LNCaP clone FGC (cell line): ENCODE results near the gene PGBD5.
"Not testable (repeated sequence)": the region's sequence is repeated elsewhere in the genome, so short reads cannot be mapped to it uniquely, and the experiment has no call there.

Experiments
- DNase-seq: peaks from one replicate; pipeline ENCODE4 v3.0.0-alpha.2; 2011; ENCODE audit warnings: low read depth
- H3K4me3 ChIP-seq: 2 replicates; pipeline ENCODE4 v1.5.1; 2011; ENCODE audit warnings: mild to moderate bottlenecking, low read depth, low read length, control low read depth
- CTCF ChIP-seq: IDR thresholded peaks from 2 replicates; pipeline ENCODE4 v1.5.1; 2012; ENCODE audit warnings: mild to moderate bottlenecking; ENCODE audit not compliant: control insufficient read depth, insufficient read depth; ENCODE audit errors: extremely low read depth

Gene PGBD5

GRCh38 chr1:230424391-230425251 is 1.5 kb downstream of the PGBD5 start:
- H3K4me3 ChIP-seq = no peak overlapping the region

DNA sequence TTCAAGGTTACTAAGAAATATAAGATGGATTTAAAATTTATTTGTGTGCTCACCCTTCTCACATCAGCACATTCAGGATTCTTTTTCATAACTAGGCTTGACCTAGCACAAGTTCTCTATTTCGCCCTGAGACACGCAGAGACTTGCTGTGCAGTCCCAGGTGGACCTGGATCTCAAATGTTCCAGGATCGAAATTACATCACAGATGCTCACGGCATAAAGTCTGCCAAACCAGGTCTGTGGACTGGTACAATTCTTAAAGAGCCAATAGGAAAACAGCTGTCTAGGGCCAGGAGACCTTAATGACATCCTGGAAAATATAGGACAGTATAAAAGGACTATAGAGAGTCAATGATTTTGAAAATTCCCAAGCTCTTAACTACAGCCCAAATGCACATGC is 2.2 kb downstream of the PGBD5 start:
- TF ChIP-seq CTCF = no peak
- H3K4me3 ChIP-seq = no peak overlapping the region
- no peak for DNase-seq

More at GRCh38 chr1:230424391-230425251, 1.5 kb downstream of the PGBD5 start:
- no peak for DNase-seq
- no peak for TF ChIP-seq CTCF

- no peak for TF ChIP-seq CTCF
- DNase-seq = no peak
- no peak overlapping the region for H3K4me3 ChIP-seq
Measured at GRCh38 chr1:230423261-230423660, 2.9 kb downstream of the PGBD5 start.

DNA sequence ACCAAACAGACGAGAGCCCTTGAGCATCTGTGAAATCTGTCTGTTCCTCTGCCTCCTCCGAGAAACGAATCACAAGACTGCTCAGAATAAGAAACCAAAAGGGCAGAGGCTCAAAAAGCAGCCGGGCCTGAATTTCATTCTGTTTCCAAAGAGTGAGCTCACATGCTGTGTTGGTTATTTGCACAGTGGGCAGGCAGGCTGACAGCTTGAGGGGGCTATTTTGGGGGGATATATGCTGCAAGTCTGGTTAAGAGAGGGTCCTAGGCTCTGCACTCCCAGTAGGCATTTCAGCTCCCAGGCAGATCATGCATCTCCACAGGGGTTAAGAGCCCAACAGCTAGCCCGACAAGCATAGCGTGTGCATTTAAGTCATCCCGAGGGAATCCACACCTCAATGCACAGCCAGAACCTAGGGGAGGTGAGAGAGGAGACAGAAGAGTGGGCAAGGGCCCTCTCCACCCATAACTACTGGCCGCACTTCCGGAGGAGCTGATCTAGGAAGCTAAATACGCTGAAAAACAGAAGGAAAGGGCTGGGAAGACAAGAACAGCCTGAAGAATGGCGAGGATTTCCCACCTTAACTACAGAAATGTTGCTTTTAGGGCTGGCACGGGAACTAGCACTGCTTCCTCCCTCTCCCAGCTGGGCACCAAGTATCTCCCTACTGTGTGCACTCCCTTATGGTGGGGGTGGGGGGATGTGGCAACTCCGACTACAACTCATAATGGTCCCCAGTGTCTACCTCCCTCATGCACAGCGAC is 3.7 kb downstream of the PGBD5 start:
- no peak for TF ChIP-seq CTCF
- H3K4me3 ChIP-seq = no peak overlapping the region
- no peak for DNase-seq

DNA sequence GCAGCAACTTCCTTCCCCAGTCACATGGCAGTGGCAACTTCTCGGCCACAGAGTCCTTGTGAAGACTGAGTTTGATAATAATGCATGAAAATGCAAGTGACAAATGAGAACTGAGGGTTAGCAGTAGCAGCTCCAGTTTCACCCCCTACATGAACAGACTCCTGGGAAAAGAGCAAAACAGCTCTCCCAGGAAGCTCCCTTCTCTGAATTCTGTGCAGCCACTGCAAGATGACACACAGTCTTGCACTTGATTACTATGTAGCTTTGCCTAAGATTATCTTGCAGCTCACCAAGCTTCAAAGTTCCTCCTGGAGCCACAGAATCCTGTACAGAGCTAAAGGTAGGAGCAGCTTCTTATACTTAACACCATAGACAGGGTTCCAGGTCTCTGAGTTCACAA is 4.7 kb downstream of the PGBD5 start:
- no peak overlapping the region for H3K4me3 ChIP-seq
- no peak for TF ChIP-seq CTCF
- DNase-seq = no peak

- DNase-seq = not testable (repeated sequence)
Measured at GRCh38 chr1:230420372-230420771, 5.8 kb downstream of the PGBD5 start.

GRCh38 chr1:230416430-230416829 is 9.7 kb downstream of the PGBD5 start:
- H3K4me3 ChIP-seq = no peak overlapping the region
- no peak for DNase-seq
- TF ChIP-seq CTCF = no peak

More at GRCh38 chr1:230420372-230420771, 5.8 kb downstream of the PGBD5 start:
- H3K4me3 ChIP-seq = not testable (repeated sequence)
